D721Med (cell line): ENCODE measurements around the gene VPS18.

Experiments
- DNase-seq: peaks from one replicate; pipeline ENCODE4 v3.0.0; 2011; ENCODE audit warnings: low spot score; ENCODE audit not compliant: insufficient read length
- FAIRE-seq: peaks from 2 replicates; lab custom pipeline; 2011; peaks lifted over from hg19 to GRCh38; lab: Jason Lieb, UNC
- CTCF ChIP-seq: IDR thresholded peaks from 2 replicates; pipeline ENCODE4 v1.5.1; 2012; ENCODE audit warnings: mild to moderate bottlenecking, control low read depth; ENCODE audit not compliant: insufficient read depth; ENCODE audit errors: missing control alignments

Gene VPS18

GRCh38 chr15:40877694-40878093 lies 16.6 kb upstream of the VPS18 start:
- DNase-seq: no peak
- no peak for FAIRE-seq
- TF ChIP-seq CTCF: no peak

GRCh38 chr15:40878785-40879184 lies 15.5 kb upstream of the VPS18 start:
- FAIRE-seq (no peak), DNase-seq (no peak)
- no peak for TF ChIP-seq CTCF

DNA sequence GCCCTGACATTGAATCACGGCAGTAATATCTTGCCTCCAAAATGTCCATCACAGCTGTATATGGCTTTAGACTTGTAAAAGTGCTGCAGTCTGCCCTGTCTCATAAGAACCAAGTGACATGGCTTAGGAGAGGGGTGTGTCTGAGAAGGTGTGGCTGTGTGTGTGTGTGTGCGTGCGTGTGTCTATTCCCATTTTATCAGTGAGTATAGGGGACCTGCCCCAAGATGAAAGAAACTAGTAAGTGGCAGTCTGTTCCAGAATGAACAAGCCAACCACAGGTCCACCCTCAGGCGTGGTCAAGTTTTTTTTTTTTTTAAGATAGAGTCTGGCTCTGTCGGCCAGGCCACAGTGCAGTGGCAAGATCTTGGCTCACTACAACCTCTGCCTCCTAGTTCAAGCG lies 14.6 kb upstream of the VPS18 start:
- no peak for DNase-seq
- FAIRE-seq: no peak
- TF ChIP-seq CTCF: no peak

- FAIRE-seq (no peak), DNase-seq (no peak)
- TF ChIP-seq CTCF: no peak
Measured at GRCh38 chr15:40881351-40881750, 12.9 kb upstream of the VPS18 start.

DNA sequence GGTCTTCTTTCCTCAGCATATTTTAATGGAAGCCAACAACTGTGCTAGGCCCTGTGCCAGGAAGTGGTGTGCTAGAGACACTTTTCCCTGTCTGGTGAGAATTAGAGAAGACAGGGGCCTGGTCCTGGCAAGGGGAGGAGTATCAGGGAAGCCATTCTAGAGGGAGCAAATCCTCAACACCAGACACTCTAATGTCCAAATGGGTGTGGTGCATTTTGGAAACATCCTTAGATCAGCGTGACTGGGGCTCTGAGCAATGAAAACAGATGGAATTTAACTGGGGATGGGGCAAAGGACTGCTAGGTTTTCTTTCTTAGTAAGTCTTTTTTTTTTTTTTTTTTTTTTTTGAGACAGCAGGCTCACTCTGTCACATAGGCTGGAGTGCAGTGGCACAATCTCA lies 7.7 kb upstream of the VPS18 start:
- FAIRE-seq (no peak), DNase-seq (no peak)
- TF ChIP-seq CTCF: no peak

DNA sequence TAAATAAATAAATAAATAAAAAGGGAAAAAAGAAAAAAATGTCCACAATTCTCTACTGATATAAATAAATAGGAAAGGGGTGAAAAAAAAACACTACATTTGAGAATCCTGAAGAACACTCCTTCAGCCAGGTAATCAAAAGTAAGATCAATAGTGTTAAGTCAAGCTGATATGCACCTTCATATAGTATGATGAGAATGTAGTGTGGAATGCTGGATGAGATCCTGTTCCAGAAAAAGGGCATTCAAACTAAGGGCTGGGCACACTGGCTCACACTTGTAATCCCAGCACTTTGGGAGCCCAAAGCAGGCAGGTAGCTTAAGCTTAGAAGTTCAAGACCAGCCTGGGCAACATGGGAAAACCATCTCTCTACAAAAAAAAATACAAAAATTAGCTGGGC lies 5.1 kb upstream of the VPS18 start:
- no peak for FAIRE-seq
- DNase-seq: no peak
- no peak for TF ChIP-seq CTCF

DNA sequence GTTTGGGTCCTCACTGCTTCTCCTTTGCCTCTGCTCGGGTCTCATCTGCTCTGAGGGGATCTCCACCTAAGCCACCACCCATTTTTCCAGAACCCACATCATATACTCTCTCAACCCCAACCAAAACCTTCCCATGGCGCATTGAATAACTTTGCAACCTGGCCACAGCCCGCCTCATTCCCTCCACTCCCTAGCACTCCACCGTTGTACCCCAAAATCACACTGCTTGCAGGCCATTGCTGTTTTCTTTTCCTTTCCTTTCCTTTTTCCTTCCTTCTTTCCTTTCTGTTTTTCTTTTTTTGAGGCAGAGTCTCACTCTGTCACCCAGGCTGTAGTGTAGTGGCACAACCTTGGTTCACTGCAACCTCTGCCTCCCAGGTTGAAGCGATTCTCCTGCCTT lies 3.1 kb upstream of the VPS18 start:
- no peak for TF ChIP-seq CTCF
- DNase-seq (no peak), FAIRE-seq (no peak)
